ENCODE measurements around the gene B3GNT9.

- no peak for TF ChIP-seq POLR2A (IDR thresholded peaks at IDR 0.05)
- TF ChIP-seq CTCF (IDR thresholded peaks at IDR 0.05), result no peak
- no peak for TF ChIP-seq EP300 (IDR thresholded peaks at IDR 0.05; ENCODE audit: low read depth)
- no peak for TF ChIP-seq POLR2AphosphoS5 (IDR thresholded peaks at IDR 0.05)
Observed at GRCh38 chr16:67161595-67162058, 10.8 kb upstream of the B3GNT9 start.

Measured in transverse colon (tissue), 4 donors.